WTC11 (cell line): Measurements from ENCODE around the gene GEMIN7. TPM values are rescaled to one million over a fixed set of nuclear protein-coding genes. Genes with fewer than 3 reads are reported as not detected.

ENCODE experiments used
- ATAC-seq: fragments of 200-7000 bp; cut with Tn5 transposase; 2 replicates; pipeline ENCODE4 v1.10.0; 2021; ENCODE audit warnings: mild to moderate bottlenecking, moderate library complexity
- CTCF ChIA-PET: fragments of 300-600 bp; sonication (Branson Sonifier 250); formaldehyde crosslinking; loops from one replicate; lab custom pipeline; 2021; ENCODE audit warnings: antibody characterized with exemption; lab: Charles Lee
- POLR2A ChIA-PET: fragments of 350-600 bp; sonication (Branson Sonifier 250); formaldehyde crosslinking; loops from one replicate; lab custom pipeline; 2021; ENCODE audit warnings: antibody characterized with exemption; lab: Charles Lee
- DNase-seq: peaks from one replicate; pipeline ENCODE4 v3.0.0; 2021; ENCODE audit warnings: low spot score
- H3K27ac Mint-ChIP-seq: 2 replicates; pipeline ENCODE4 v1.8.0; 2021; ENCODE audit warnings: mixed read lengths
- H3K27me3 Mint-ChIP-seq: 2 replicates; pipeline ENCODE4 v1.8.0; 2021; ENCODE audit warnings: low read depth, mild to moderate bottlenecking, moderate library complexity, mixed read lengths
- H3K36me3 Mint-ChIP-seq: 2 replicates; pipeline ENCODE4 v1.8.0; 2021; ENCODE audit warnings: mixed read lengths
- H3K4me1 Mint-ChIP-seq: 2 replicates; pipeline ENCODE4 v1.8.0; 2022; ENCODE audit warnings: mixed read lengths
- H3K4me3 Mint-ChIP-seq: 2 replicates; pipeline ENCODE4 v1.8.0; 2021; ENCODE audit warnings: mild to moderate bottlenecking, moderate library complexity, mixed read lengths
- H3K9me3 Mint-ChIP-seq: 2 replicates; pipeline ENCODE4 v1.8.0; 2021; ENCODE audit warnings: mixed read lengths
- ATF6 ChIP-seq: sonication (generic); formaldehyde crosslinking; IDR thresholded peaks from 2 replicates; pipeline ENCODE4 v1.8.1; 2023; ENCODE audit warnings: mild to moderate bottlenecking, missing genetic modification reagents
- CDX4 ChIP-seq: fragments of 250-450 bp; sonication (Bioruptor Pico); IDR thresholded peaks from 2 replicates; pipeline ENCODE4 v1.9.0; 2021; ENCODE audit warnings: moderate library complexity, mild to moderate bottlenecking, inconsistent platforms, borderline replicate concordance
- E2F1 ChIP-seq: sonication (generic); formaldehyde crosslinking; IDR thresholded peaks from 2 replicates; pipeline ENCODE4 v1.8.0; 2022; ENCODE audit warnings: mild to moderate bottlenecking, missing genetic modification reagents
- ETV6 ChIP-seq: sonication (generic); formaldehyde crosslinking; IDR thresholded peaks from 2 replicates; pipeline ENCODE4 v1.8.1; 2022; ENCODE audit warnings: mild to moderate bottlenecking, missing genetic modification reagents
- FOXJ3 ChIP-seq: sonication (generic); formaldehyde crosslinking; IDR thresholded peaks from 2 replicates; pipeline ENCODE4 v1.9.0; 2021; ENCODE audit warnings: missing genetic modification reagents, mild to moderate bottlenecking, borderline replicate concordance
- GTF2I ChIP-seq: fragments of 250-450 bp; sonication (Bioruptor Pico); conservative IDR thresholded peaks from 2 replicates; pipeline ENCODE4 v1.4.0; 2021; ENCODE audit warnings: mild to moderate bottlenecking
- NFATC4 ChIP-seq: fragments of 250-450 bp; sonication (Bioruptor Pico); IDR thresholded peaks from 2 replicates; pipeline ENCODE4 v1.9.0; 2021; ENCODE audit warnings: mild to moderate bottlenecking
- NR1H2 ChIP-seq: sonication (generic); formaldehyde crosslinking; IDR thresholded peaks from 2 replicates; pipeline ENCODE4 v1.9.0; 2021; ENCODE audit warnings: mild to moderate bottlenecking, moderate library complexity, missing genetic modification reagents
- OVOL2 ChIP-seq: fragments of 250-450 bp; sonication (Bioruptor Pico); IDR thresholded peaks from 2 replicates; pipeline ENCODE4 v1.9.0; 2021; ENCODE audit warnings: mild to moderate bottlenecking, borderline replicate concordance
- PRDM15 ChIP-seq: sonication (generic); formaldehyde crosslinking; IDR thresholded peaks from 2 replicates; pipeline ENCODE4 v1.8.0; 2022; ENCODE audit warnings: missing genetic modification reagents
- PREB ChIP-seq: sonication (generic); formaldehyde crosslinking; IDR thresholded peaks from 2 replicates; pipeline ENCODE4 v1.8.1; 2022; ENCODE audit warnings: mild to moderate bottlenecking, missing genetic modification reagents, moderate library complexity, borderline replicate concordance
- SOX15 ChIP-seq: fragments of 250-450 bp; sonication (Bioruptor Pico); IDR thresholded peaks from 2 replicates; pipeline ENCODE4 v1.9.0; 2021; ENCODE audit warnings: mild to moderate bottlenecking
- ZNF396 ChIP-seq: fragments of 250-450 bp; sonication (Bioruptor Pico); IDR thresholded peaks from 2 replicates; pipeline ENCODE4 v1.8.0; 2021; ENCODE audit warnings: mild to moderate bottlenecking, moderate library complexity, borderline replicate concordance
- ZNF532 ChIP-seq: fragments of 250-450 bp; sonication (Bioruptor Pico); IDR thresholded peaks from 2 replicates; pipeline ENCODE4 v1.9.0; 2021; ENCODE audit warnings: mild to moderate bottlenecking, borderline replicate concordance
- ZSCAN18 ChIP-seq: fragments of 250-450 bp; sonication (Bioruptor Pico); IDR thresholded peaks from 2 replicates; pipeline ENCODE4 v2.1.2; 2022; ENCODE audit warnings: mild to moderate bottlenecking, moderate library complexity
- total RNA-seq: library from RNA; stranded (reverse); gene quantifications from 3 replicates; pipeline ENCODE4 v1.2.3, GENCODE V29; 2021

GEMIN7 gene
- total RNA-seq, 1 experiment from 2014 or later = 55.0 TPM

- no peak for DNase-seq
- no peak for TF ChIP-seq CDX4 (CRISPR knock-in tag)
- no peak for ATAC-seq
- H3K27me3 Mint-ChIP-seq = no peaks in the 10 kb centered on the region
- H3K36me3 Mint-ChIP-seq = peaks cover 40% of the 10 kb centered on the region
- POLR2A ChIA-PET = no interaction called here
- CTCF ChIA-PET = no interaction called here
- H3K4me3 Mint-ChIP-seq = no peak overlapping the region
- no peak overlapping the region for H3K27ac Mint-ChIP-seq
- H3K4me1 Mint-ChIP-seq = peaks cover 3% of the 10 kb centered on the region; the same call in 1 of the 2 replicates
- H3K9me3 Mint-ChIP-seq = no peaks in the 10 kb centered on the region
Observed at GRCh38 chr19:45063851-45064801, 14.9 kb upstream of the GEMIN7 start.

- ATAC-seq (no peak), DNase-seq (no peak)
- ChIA-PET POLR2A (no interaction called here), CTCF (interaction anchor here (0.9 to 1.9 kb wide), 2 partner anchors 82 to 85 kb away, joined by 3 to 6 read pairs; no protein-coding TSS in a partner anchor)
- H3K4me3 Mint-ChIP-seq = no peak overlapping the region
- no peak overlapping the region for H3K27ac Mint-ChIP-seq
- no peaks in the 10 kb centered on the region for H3K9me3 Mint-ChIP-seq
- no peaks in the 10 kb centered on the region for H3K27me3 Mint-ChIP-seq
- 0 out of 2 replicates have a peak, but pooled peaks cover 3% of the 10 kb centered on the region for H3K4me1 Mint-ChIP-seq
- H3K36me3 Mint-ChIP-seq = peaks cover 32% of the 10 kb centered on the region
- TF ChIP-seq FOXJ3 (no peak), ZNF532 (CRISPR knock-in tag) (no peak), ZNF396 (CRISPR knock-in tag) (no peak), ZSCAN18 (CRISPR knock-in tag) (no peak), ATF6 (CRISPR knock-in tag) (no peak), NFATC4 (CRISPR knock-in tag) (no peak), NR1H2 (no peak), E2F1 (CRISPR knock-in tag) (no peak), CDX4 (CRISPR knock-in tag) (no peak), SOX15 (CRISPR knock-in tag) (no peak), OVOL2 (CRISPR knock-in tag) (no peak), ETV6 (no peak), GTF2I (CRISPR knock-in tag) (no peak), PRDM15 (CRISPR knock-in tag) (no peak), PREB (no peak)
Observed at GRCh38 chr19:45066921-45067661, 12.0 kb upstream of the GEMIN7 start.
